ENCODE results near the gene LACTBL1.

DNA sequence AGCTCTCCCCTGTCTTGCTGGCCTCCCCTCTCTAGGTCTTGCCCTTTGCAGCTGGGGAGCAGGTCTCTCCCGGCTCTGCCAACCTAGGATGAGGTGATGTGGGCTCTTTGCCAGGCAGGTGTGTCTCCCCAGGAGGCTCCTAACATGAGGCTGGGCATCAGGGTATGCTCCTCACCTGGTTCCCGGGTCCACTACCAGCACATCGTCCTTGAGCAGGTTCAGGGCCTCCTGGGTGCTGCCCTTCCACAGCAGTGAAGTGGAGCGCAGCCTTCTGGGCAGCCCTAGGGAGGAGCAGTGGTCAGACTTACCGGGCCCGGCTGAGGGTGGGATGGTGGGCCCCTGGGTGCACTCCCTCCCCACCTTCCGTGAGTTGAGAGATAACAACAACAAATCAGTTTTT, 17.5 kb downstream of the LACTBL1 start:
- TF ChIP-seq, protein P1, sequence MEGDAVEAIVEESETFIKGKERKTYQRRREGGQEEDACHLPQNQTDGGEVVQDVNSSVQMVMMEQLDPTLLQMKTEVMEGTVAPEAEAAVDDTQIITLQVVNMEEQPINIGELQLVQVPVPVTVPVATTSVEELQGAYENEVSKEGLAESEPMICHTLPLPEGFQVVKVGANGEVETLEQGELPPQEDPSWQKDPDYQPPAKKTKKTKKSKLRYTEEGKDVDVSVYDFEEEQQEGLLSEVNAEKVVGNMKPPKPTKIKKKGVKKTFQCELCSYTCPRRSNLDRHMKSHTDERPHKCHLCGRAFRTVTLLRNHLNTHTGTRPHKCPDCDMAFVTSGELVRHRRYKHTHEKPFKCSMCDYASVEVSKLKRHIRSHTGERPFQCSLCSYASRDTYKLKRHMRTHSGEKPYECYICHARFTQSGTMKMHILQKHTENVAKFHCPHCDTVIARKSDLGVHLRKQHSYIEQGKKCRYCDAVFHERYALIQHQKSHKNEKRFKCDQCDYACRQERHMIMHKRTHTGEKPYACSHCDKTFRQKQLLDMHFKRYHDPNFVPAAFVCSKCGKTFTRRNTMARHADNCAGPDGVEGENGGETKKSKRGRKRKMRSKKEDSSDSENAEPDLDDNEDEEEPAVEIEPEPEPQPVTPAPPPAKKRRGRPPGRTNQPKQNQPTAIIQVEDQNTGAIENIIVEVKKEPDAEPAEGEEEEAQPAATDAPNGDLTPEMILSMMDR (conservative IDR thresholded peaks at IDR 0.05): no peak
- TF ChIP-seq EZH2 (IDR thresholded peaks at IDR 0.05; ENCODE audit: low read depth): no peak
